Measurements from ENCODE around the gene UQCRC1. TPM values are rescaled to one million over a fixed set of nuclear protein-coding genes. Genes with fewer than 3 reads are reported as not detected.

UQCRC1 gene
- 383 and 413 TPM in 2 replicates for total RNA-seq (2022)
- Bru-seq, nascent RNA = percentile 78 among the genes with signal in this experiment
- BruChase-seq, experiment 1, labeled RNA remaining after a 6-hour chase = percentile 93 among the genes with signal in this experiment
- BruChase-seq, experiment 2, labeled RNA remaining after a 2-hour chase = percentile 82 among the genes with signal in this experiment
- long read RNA-seq, transcript UQCRC1-201 (13 exons, 1,985 nt) = major isoform, 1,320 of 1,488 reads
- long read RNA-seq, partial matches to known transcripts = 72 of 1,488 reads
- long read RNA-seq, other reads (novel, unspliced or antisense) = 96 of 1,488 reads

GRCh38 chr3:48609088-48610005 lies at the start of gene UQCRC1:
TSS of gene UQCRC1 (minus strand) at chr3:48609646. CDS start at chr3:48609620, 26 bp downstream.
- peak; percentile 47 for TF ChIP-seq CTCF (IDR thresholded peaks at IDR 0.05; ENCODE audit: unreplicated experiment)
- H3K27ac Mint-ChIP-seq (ENCODE audit: low read depth, unreplicated experiment) = peak within 1 kb of the TSS; percentile 94
- peaks cover 18% of the 10 kb centered on the region for H3K4me1 Mint-ChIP-seq (ENCODE audit: insufficient read depth, unreplicated experiment)
- ChIA-PET POLR2A (interaction anchor here (0.6 to 6.3 kb wide), 13 partner anchors 11 to 780 kb away, joined by 3 to 107 read pairs (median 4); partner anchors contain the start of genes ATRIP, CELSR3 and SLC26A6), CTCF (interaction anchor here (0.5 to 1.9 kb wide), 7 partner anchors 11 to 856 kb away, joined by 3 to 9 read pairs (median 3); partner anchors contain the start of gene SLC26A6)
- peaks cover 43% of the 10 kb centered on the region for H3K36me3 Mint-ChIP-seq (ENCODE audit: insufficient read depth, unreplicated experiment)
- intact Hi-C loops (cut with micrococcal nuclease) = loop anchor here (1.0 to 2.0 kb wide), 2 partner anchors 51 to 55 kb away; no protein-coding TSS in a partner anchor
- H3K4me3 Mint-ChIP-seq (ENCODE audit: unreplicated experiment) = peak within 1 kb of the TSS; percentile 94
- peak; percentile 91 for DNase-seq (ENCODE audit: unreplicated experiment)
- no peaks in the 10 kb centered on the region for H3K9me3 Mint-ChIP-seq (ENCODE audit: unreplicated experiment)
- no TSS peak for BruUV-seq (replicated peaks)
- no peaks in the 10 kb centered on the region for H3K27me3 Mint-ChIP-seq (ENCODE audit: insufficient read depth, unreplicated experiment)

DNA sequence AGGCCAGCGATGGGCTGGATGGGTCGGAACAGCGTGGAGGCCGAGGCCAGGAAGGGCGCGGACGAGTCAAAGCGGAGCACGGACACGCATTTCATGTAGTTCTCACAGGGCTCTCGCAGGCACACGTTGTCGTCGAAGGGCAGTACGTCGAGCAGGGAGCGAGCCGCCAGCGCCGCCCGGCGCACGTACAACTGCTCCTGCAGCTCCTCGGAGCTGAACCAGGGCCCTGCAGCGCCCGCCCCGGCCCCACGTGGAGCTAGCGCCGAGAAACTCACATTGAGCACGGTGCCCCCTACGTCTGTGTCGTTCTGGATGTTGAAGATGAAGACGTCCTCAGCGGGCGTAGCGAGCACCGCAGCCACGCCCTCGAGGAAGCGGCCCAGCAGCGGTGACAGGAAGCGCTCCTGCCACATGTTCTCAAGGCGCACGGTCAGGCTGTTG lies 47.4 kb upstream of the UQCRC1 start:
- Mint-ChIP-seq H3K36me3 (ENCODE audit: insufficient read depth, unreplicated experiment) (peaks cover 22% of the 10 kb centered on the region), H3K27me3 (ENCODE audit: insufficient read depth, unreplicated experiment) (no peaks in the 10 kb centered on the region), H3K9me3 (ENCODE audit: unreplicated experiment) (no peaks in the 10 kb centered on the region), H3K27ac (ENCODE audit: low read depth, unreplicated experiment) (no peak overlapping the region), H3K4me1 (ENCODE audit: insufficient read depth, unreplicated experiment) (no peaks in the 10 kb centered on the region), H3K4me3 (ENCODE audit: unreplicated experiment) (no peak overlapping the region)
- no peak for TF ChIP-seq CTCF (IDR thresholded peaks at IDR 0.05; ENCODE audit: unreplicated experiment)
- POLR2A ChIA-PET = no interaction called here
- BruUV-seq (replicated peaks) = no TSS peak
- intact Hi-C loops (cut with micrococcal nuclease) = no loop called here
- CTCF ChIA-PET = no interaction called here
- DNase-seq (ENCODE audit: unreplicated experiment) = no peak

DNA sequence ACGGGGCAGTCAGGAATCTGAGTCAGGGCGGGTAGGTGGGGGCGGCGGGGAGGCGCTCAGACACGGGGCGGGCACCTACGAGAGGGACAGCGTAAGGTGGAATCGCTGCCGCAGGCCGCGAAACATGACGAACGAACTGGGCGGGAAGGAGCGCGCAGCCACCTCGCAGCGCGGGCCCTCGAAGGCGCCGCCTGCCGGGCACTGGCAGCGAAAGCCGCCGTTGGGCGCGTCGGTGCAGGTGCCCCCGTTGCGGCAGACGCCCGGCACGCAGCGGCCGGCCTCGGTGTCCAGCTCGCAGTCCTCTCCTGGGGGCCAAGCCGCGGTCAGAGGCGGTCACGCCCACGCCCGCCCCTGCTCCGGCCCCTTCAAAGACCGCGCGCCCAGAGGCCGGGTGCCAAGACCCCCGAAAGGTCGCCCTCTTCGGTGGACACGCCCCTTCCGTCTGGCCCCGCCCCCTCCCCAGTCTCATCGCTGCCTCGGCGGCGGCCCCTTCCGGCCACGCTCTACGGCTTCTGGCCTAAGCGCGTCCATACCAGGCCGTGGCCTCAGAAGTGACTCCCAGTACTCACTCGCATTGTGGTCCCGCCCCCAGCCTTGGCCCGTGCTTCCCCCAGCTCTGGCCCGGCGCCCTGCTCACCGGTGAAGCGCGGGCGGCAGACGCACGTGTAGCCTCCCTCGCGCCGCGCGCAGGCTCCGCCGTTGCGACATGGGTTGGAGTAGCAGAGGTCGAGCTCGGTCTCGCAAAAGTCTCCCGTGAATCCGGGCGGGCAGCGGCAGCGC lies 46.8 kb upstream of the UQCRC1 start:
- intact Hi-C loops (cut with micrococcal nuclease) = no loop called here
- TF ChIP-seq CTCF (IDR thresholded peaks at IDR 0.05; ENCODE audit: unreplicated experiment) = no peak
- no peak for DNase-seq (ENCODE audit: unreplicated experiment)
- CTCF ChIA-PET = no interaction called here
- H3K4me3 Mint-ChIP-seq (ENCODE audit: unreplicated experiment) = no peak overlapping the region
- H3K27me3 Mint-ChIP-seq (ENCODE audit: insufficient read depth, unreplicated experiment) = no peaks in the 10 kb centered on the region
- peaks cover 22% of the 10 kb centered on the region for H3K36me3 Mint-ChIP-seq (ENCODE audit: insufficient read depth, unreplicated experiment)
- BruUV-seq (replicated peaks) = no TSS peak
- POLR2A ChIA-PET = no interaction called here
- no peaks in the 10 kb centered on the region for H3K4me1 Mint-ChIP-seq (ENCODE audit: insufficient read depth, unreplicated experiment)
- no peaks in the 10 kb centered on the region for H3K9me3 Mint-ChIP-seq (ENCODE audit: unreplicated experiment)
- H3K27ac Mint-ChIP-seq (ENCODE audit: low read depth, unreplicated experiment) = no peak overlapping the region
